IMR-90 (cell line): Measurements from ENCODE around the gene GLIS1. TPM values are rescaled to one million over a fixed set of nuclear protein-coding genes. Genes with fewer than 3 reads are reported as not detected.

Experiments used
- ATAC-seq: fragments of 200-7000 bp; cut with Tn5 transposase; 2 replicates; pipeline ENCODE4 v1.9.1; 2020; ENCODE audit warnings: low read depth, mild to moderate bottlenecking, moderate library complexity
- BruUV-seq: library from RNA; stranded (reverse); fragments of 400-500 nt; replicated peaks from 2 replicates; lab custom pipeline; 2021; lab: Mats Ljungman, UMichigan
- CTCF ChIA-PET: fragments of 300-600 bp; formaldehyde crosslinking; extraction: SDS; loops from one replicate; lab custom pipeline; 2021; ENCODE audit warnings: antibody characterized with exemption; lab: Yijun Ruan, JAX
- POLR2A ChIA-PET: fragments of 300-600 bp; sonication (Branson Sonifier 250); formaldehyde crosslinking; loops from one replicate; lab custom pipeline; 2022; ENCODE audit warnings: antibody characterized with exemption; ENCODE audit not compliant: unreplicated experiment; lab: Charles Lee
- DNase-seq: peaks from one replicate; pipeline ENCODE4 v3.0.0; 2013
- H2AFZ ChIP-seq: replicated peaks from 2 replicates; pipeline ENCODE3; 2013; ENCODE audit warnings: low read length, mild to moderate bottlenecking; ENCODE audit not compliant: poor library complexity
- H2AK5ac ChIP-seq: 2 replicates; pipeline ENCODE4 v1.6.1; 2013; ENCODE audit warnings: low read depth, low read length, inconsistent platforms
- H2AK9ac ChIP-seq: replicated peaks from 2 replicates; pipeline ENCODE3; 2013; ENCODE audit warnings: mild to moderate bottlenecking, low read depth, low read length, moderate library complexity; ENCODE audit not compliant: poor library complexity
- H2BK120ac ChIP-seq: 2 replicates; pipeline ENCODE4 v1.6.1; 2013; ENCODE audit warnings: low read depth, low read length, inconsistent platforms
- H2BK15ac ChIP-seq: 3 replicates; pipeline ENCODE4 v1.6.1; 2013; ENCODE audit warnings: low read depth, low read length, inconsistent platforms
- H2BK20ac ChIP-seq: 2 replicates; pipeline ENCODE4 v1.6.1; 2013; ENCODE audit warnings: low read depth, mild to moderate bottlenecking, inconsistent platforms, low read length, moderate library complexity
- H2BK5ac ChIP-seq: 2 replicates; pipeline ENCODE4 v1.6.1; 2013; ENCODE audit warnings: mild to moderate bottlenecking, low read depth, low read length, inconsistent platforms; ENCODE audit not compliant: poor library complexity, severe bottlenecking
- H3K14ac ChIP-seq: replicated peaks from 2 replicates; pipeline ENCODE4 v1.6.1; 2013; ENCODE audit warnings: low read depth, low read length, inconsistent platforms
- H3K18ac ChIP-seq: 2 replicates; pipeline ENCODE4 v1.6.1; 2013; ENCODE audit warnings: low read depth, low read length, control low read depth
- H3K23ac ChIP-seq: 2 replicates; pipeline ENCODE4 v1.6.1; 2013; ENCODE audit warnings: low read depth, low read length, inconsistent platforms
- H3K27ac ChIP-seq: 2 replicates; pipeline ENCODE4 v1.5.1; 2013; ENCODE audit warnings: mild to moderate bottlenecking, control low read depth, low read length; ENCODE audit not compliant: insufficient read depth
- H3K27me3 ChIP-seq: 2 replicates; pipeline ENCODE4 v1.6.1; 2013; ENCODE audit warnings: low read length; ENCODE audit not compliant: control insufficient read depth, insufficient read depth
- H3K36me3 ChIP-seq: 2 replicates; pipeline ENCODE4 v1.6.1; 2013; ENCODE audit warnings: low read length, mixed read lengths; ENCODE audit not compliant: control insufficient read depth, insufficient read depth
- H3K4ac ChIP-seq: 2 replicates; pipeline ENCODE4 v1.6.1; 2013; ENCODE audit warnings: low read depth, low read length, inconsistent platforms
- H3K4me1 ChIP-seq: 2 replicates; pipeline ENCODE4 v1.6.1; 2013; ENCODE audit warnings: low read length, mixed read lengths; ENCODE audit not compliant: control insufficient read depth, insufficient read depth
- H3K4me2 ChIP-seq: 2 replicates; pipeline ENCODE4 v1.6.1; 2013; ENCODE audit warnings: low read depth, mild to moderate bottlenecking, control low read depth, low read length, moderate library complexity
- H3K4me3 ChIP-seq: 2 replicates; pipeline ENCODE4 v1.5.1; 2013; ENCODE audit warnings: low read depth, mild to moderate bottlenecking, control low read depth, low read length, moderate library complexity; ENCODE audit not compliant: insufficient read depth
- H3K56ac ChIP-seq: 2 replicates; pipeline ENCODE4 v1.6.1; 2013; ENCODE audit warnings: low read length, inconsistent platforms; ENCODE audit not compliant: insufficient read depth; ENCODE audit errors: extremely low read depth
- H3K79me1 ChIP-seq, 2 experiments: 2 replicates each; pipeline ENCODE4 v1.6.1; 2013; ENCODE audit warnings: low read length in 2 of 2, inconsistent platforms in 1 of 2, low read depth in 1 of 2
- H3K9ac ChIP-seq: 2 replicates; pipeline ENCODE4 v1.6.1; 2013; ENCODE audit warnings: low read depth, low read length, control low read depth
- H3K9me1 ChIP-seq: 2 replicates; pipeline ENCODE4 v1.6.1; 2013; ENCODE audit warnings: low read length, inconsistent platforms; ENCODE audit not compliant: insufficient read depth
- H3K9me3 ChIP-seq: 2 replicates; pipeline ENCODE4 v1.6.1; 2013; ENCODE audit warnings: low read length; ENCODE audit not compliant: control insufficient read depth, insufficient read depth
- H4K20me1 ChIP-seq: 2 replicates; pipeline ENCODE4 v1.6.1; 2013; ENCODE audit warnings: low read length, inconsistent platforms; ENCODE audit not compliant: insufficient read depth
- H4K5ac ChIP-seq: 2 replicates; pipeline ENCODE4 v1.6.1; 2013; ENCODE audit warnings: mild to moderate bottlenecking, low read depth, low read length, control low read depth
- H4K8ac ChIP-seq, 2 experiments: 2 replicates each; pipeline ENCODE4 v1.6.1; 2013; ENCODE audit warnings: low read depth in 2 of 2, low read length in 2 of 2, control low read depth in 1 of 2, inconsistent platforms in 1 of 2
- H4K91ac ChIP-seq: 2 replicates; pipeline ENCODE4 v1.6.1; 2013; ENCODE audit warnings: low read depth, low read length, inconsistent platforms; ENCODE audit not compliant: insufficient read depth
- CHD1 ChIP-seq: IDR thresholded peaks from 2 replicates; pipeline ENCODE4 v1.6.1; 2012; ENCODE audit warnings: low read depth, low read length, improper control_type of control experiment
- FOS ChIP-seq: fragments of 150-350 bp; IDR thresholded peaks from 2 replicates; pipeline ENCODE4 v1.6.1; 2016; ENCODE audit warnings: low read depth, low read length
- MAFK ChIP-seq: IDR thresholded peaks from 2 replicates; pipeline ENCODE4 v1.6.1; 2012; ENCODE audit warnings: low read depth, low read length, improper control_type of control experiment
- MAZ ChIP-seq: IDR thresholded peaks from 2 replicates; pipeline ENCODE4 v1.6.1; 2012; ENCODE audit warnings: low read depth, mild to moderate bottlenecking, low read length, improper control_type of control experiment, moderate library complexity, borderline replicate concordance
- NFE2L2 ChIP-seq: fragments of 150-350 bp; IDR thresholded peaks from 2 replicates; pipeline ENCODE4 v1.6.1; 2016; ENCODE audit warnings: low read depth, mild to moderate bottlenecking, low read length
- RFX5 ChIP-seq: IDR thresholded peaks from 2 replicates; pipeline ENCODE4 v1.8.0; 2012; ENCODE audit warnings: low read depth, mild to moderate bottlenecking, low read length, moderate library complexity
- WGBS, 2 experiments: methylation state at CpG; one replicate each; pipeline versions ENCODE4 v1.1.5 to v1.1.7; 2013; ENCODE audit warnings: missing lambda C conversion rate in 2 of 2; ENCODE audit not compliant: insufficient read length in 1 of 2; ENCODE audit errors: extremely low coverage in 2 of 2; 5-methylcytosine and 5-hydroxymethylcytosine counted together
- dilution Hi-C: fragments of 300-500 bp; cut with HindIII; formaldehyde crosslinking; loops from one replicate; pipeline ENCODE4 v1.14.3; 2018; ENCODE audit warnings: low sequenced_read_pairs; ENCODE audit not compliant: unreplicated experiment
- in situ Hi-C: fragments of 300-500 bp; cut with MboI; formaldehyde crosslinking; loops from 3 replicates; pipeline ENCODE4 v1.14.3; 2019; ENCODE audit warnings: low sequenced_read_pairs, inconsistent platforms, mixed read lengths
- intact Hi-C: fragments of 100-400 bp; cut with micrococcal nuclease; formaldehyde crosslinking; loops from 2 replicates; pipeline ENCODE4 v1.10.0; 2022
- polyA plus RNA-seq, 3 experiments: library from polyadenylated mRNA; depleted of rRNA; stranded (reverse); fragments of >200 nt; gene quantifications; 2 replicates each; pipeline ENCODE4 v1.2.3, GENCODE V29; 2012; ENCODE audit warnings: low replicate concordance in 1 of 3
- total RNA-seq: library from RNA; depleted of rRNA; stranded (reverse); fragments of >200 nt; gene quantifications from 2 replicates; pipeline ENCODE4 v1.2.3, GENCODE V29; 2012

Gene GLIS1
- total and polyA plus RNA-seq, 2 of the 4 experiments (the other 2 are of a cell fraction), result 0.18 to 2.3 TPM

DNA sequence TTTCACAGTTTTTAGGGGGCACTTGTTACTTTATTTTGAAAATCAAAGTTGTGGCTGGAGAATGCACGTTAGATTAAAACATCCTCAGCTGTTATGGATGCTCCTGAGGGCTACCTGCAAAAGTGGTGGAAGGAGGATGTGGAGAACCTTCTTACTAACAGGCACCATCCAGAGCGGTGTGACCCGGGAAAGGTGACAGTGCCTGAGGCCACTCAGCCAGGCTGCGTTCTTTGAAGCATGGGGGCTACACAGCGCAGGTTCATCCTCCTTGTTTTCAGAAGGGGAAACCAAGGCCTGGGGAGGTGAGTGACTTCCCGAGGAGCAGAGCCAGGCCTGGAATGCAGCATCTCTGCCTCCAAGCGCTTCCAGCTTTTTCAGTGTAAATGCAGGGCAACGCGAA is 255.8 kb downstream of the GLIS1 start:
- Histone ChIP-seq H2AFZ (no peak overlapping the region), H2BK20ac (no peak overlapping the region), H3K18ac (no peak overlapping the region), H4K20me1 (no peaks in the 10 kb centered on the region), H4K5ac (no peak overlapping the region), H3K14ac (no peak overlapping the region), H2BK120ac (no peak overlapping the region), H3K4me2 (no peak overlapping the region), H2AK9ac (no peak overlapping the region), H3K9ac (no peak overlapping the region), H3K56ac (no peak overlapping the region), H3K27me3 (peaks cover 46% of the 10 kb centered on the region), H3K9me1 (no peaks in the 10 kb centered on the region; the same call in 1 of the 2 replicates), H4K8ac (no peak overlapping the region), H3K4me1 (no peaks in the 10 kb centered on the region), H2BK5ac (no peak overlapping the region), H3K4me3 (no peak overlapping the region), H3K4ac (no peak overlapping the region), H3K23ac (no peak overlapping the region), H3K27ac (no peak overlapping the region), H2AK5ac (no peak overlapping the region), H3K9me3 (no peaks in the 10 kb centered on the region; the same call in 1 of the 2 replicates), H3K79me1 (no peaks in the 10 kb centered on the region), H4K91ac (no peak overlapping the region), H2BK15ac (no peak overlapping the region), H3K36me3 (no peaks in the 10 kb centered on the region)
- no TSS peak for BruUV-seq
- dilution Hi-C loops (no loop called here), in situ Hi-C loops (no loop called here), intact Hi-C loops (no loop called here)
- ChIA-PET POLR2A (no interaction called here), CTCF (no interaction called here)
- TF ChIP-seq CHD1 (no peak), MAZ (no peak), NFE2L2 (no peak), RFX5 (no peak), MAFK (no peak), FOS (no peak)
- DNase-seq (no peak), ATAC-seq (no peak)
- WGBS, 2 experiments, result 92% methylated on average over 2 of the region's 9 CpGs; no CpG with 5 or more reads in 1 of the 2 experiments
